ENCODE results near the gene CSNK2A3. TPM values are rescaled to one million over a fixed set of nuclear protein-coding genes. Genes with fewer than 3 reads are reported as not detected.

The CSNK2A3 gene
- total and polyA plus RNA-seq, 2 experiments from 2014 or later = 0.45 to 0.83 TPM

- H3K27me3 ChIP-seq = no peaks in the 10 kb centered on the region
- peaks cover 4% of the 10 kb centered on the region for H3K4me1 ChIP-seq (ENCODE audit: insufficient read depth)
- DNase-seq (ENCODE audit: low spot score) = no peak
- no peak overlapping the region for H3K4me3 ChIP-seq
- no peak overlapping the region for H2AFZ ChIP-seq
- H3K27ac ChIP-seq = no peak overlapping the region
- WGBS (ENCODE audit: low lambda C conversion rate, missing lambda C conversion rate) = 81% methylated on average over 5 of the region's 5 CpGs
- H3K36me3 ChIP-seq (replicated peaks; ENCODE audit: insufficient read depth, low read depth) = no peaks in the 10 kb centered on the region
- H4K20me1 ChIP-seq (ENCODE audit: insufficient read depth, poor library complexity, severe bottlenecking) = no peaks in the 10 kb centered on the region
- H3K79me2 ChIP-seq = no peaks in the 10 kb centered on the region
- no peaks in the 10 kb centered on the region for H3K9me3 ChIP-seq (ENCODE audit: low read depth)
- no peaks in the 10 kb centered on the region for H3K9me2 ChIP-seq (replicated peaks; ENCODE audit: insufficient read depth)
- TF ChIP-seq CTCF (IDR thresholded peaks at IDR 0.05; ENCODE audit: poor library complexity) = no peak
- TF ChIP-seq EZH2 (IDR thresholded peaks at IDR 0.05; ENCODE audit: borderline replicate concordance) = no peak
- no peak for TF ChIP-seq EZH2phosphoT487 (IDR thresholded peaks at IDR 0.05; ENCODE audit: low read depth, severe bottlenecking, unreplicated experiment)
- no peak overlapping the region for H3K4me2 ChIP-seq
Measured at GRCh38 chr11:11332141-11332710, 20.8 kb downstream of the CSNK2A3 start.

GRCh38 chr11:11329062-11329806, 23.8 kb downstream of the CSNK2A3 start:
- Histone ChIP-seq H4K20me1 (ENCODE audit: insufficient read depth, poor library complexity, severe bottlenecking) (no peaks in the 10 kb centered on the region), H3K4me2 (no peak overlapping the region), H3K4me1 (ENCODE audit: insufficient read depth) (no peaks in the 10 kb centered on the region), H3K36me3 (replicated peaks; ENCODE audit: insufficient read depth, low read depth) (no peaks in the 10 kb centered on the region), H3K27me3 (no peaks in the 10 kb centered on the region), H3K9me3 (ENCODE audit: low read depth) (no peaks in the 10 kb centered on the region), H3K9me2 (replicated peaks; ENCODE audit: insufficient read depth) (no peaks in the 10 kb centered on the region), H2AFZ (no peak overlapping the region), H3K4me3 (no peak overlapping the region), H3K27ac (no peak overlapping the region), H3K79me2 (no peaks in the 10 kb centered on the region)
- TF ChIP-seq EZH2 (IDR thresholded peaks at IDR 0.05; ENCODE audit: borderline replicate concordance) = no peak
- no peak for TF ChIP-seq CTCF (IDR thresholded peaks at IDR 0.05; ENCODE audit: poor library complexity)
- TF ChIP-seq EZH2phosphoT487 (IDR thresholded peaks at IDR 0.05; ENCODE audit: low read depth, severe bottlenecking, unreplicated experiment) = no peak
- DNase-seq (ENCODE audit: low spot score) = no peak
- WGBS (ENCODE audit: low lambda C conversion rate, missing lambda C conversion rate) = 74% methylated on average over 4 of the region's 4 CpGs

- Histone ChIP-seq H3K9me2 (replicated peaks; ENCODE audit: insufficient read depth) (no peaks in the 10 kb centered on the region), H4K20me1 (ENCODE audit: insufficient read depth, poor library complexity, severe bottlenecking) (no peaks in the 10 kb centered on the region), H3K4me2 (no peak overlapping the region), H2AFZ (no peak overlapping the region), H3K27me3 (no peaks in the 10 kb centered on the region), H3K36me3 (replicated peaks; ENCODE audit: insufficient read depth, low read depth) (no peaks in the 10 kb centered on the region), H3K9me3 (ENCODE audit: low read depth) (no peaks in the 10 kb centered on the region), H3K27ac (no peak overlapping the region), H3K4me3 (no peak overlapping the region), H3K4me1 (ENCODE audit: insufficient read depth) (no peaks in the 10 kb centered on the region), H3K79me2 (no peaks in the 10 kb centered on the region)
- TF ChIP-seq EZH2phosphoT487 (IDR thresholded peaks at IDR 0.05; ENCODE audit: low read depth, severe bottlenecking, unreplicated experiment) = no peak
- no peak for TF ChIP-seq EZH2 (IDR thresholded peaks at IDR 0.05; ENCODE audit: borderline replicate concordance)
- TF ChIP-seq CTCF (IDR thresholded peaks at IDR 0.05; ENCODE audit: poor library complexity) = no peak
- DNase-seq (ENCODE audit: low spot score) = no peak
- 81% methylated on average over 1 of the region's 1 CpG for WGBS (ENCODE audit: low lambda C conversion rate, missing lambda C conversion rate)
Measured at GRCh38 chr11:11324090-11324489, 29.0 kb downstream of the CSNK2A3 start.
